VCaP (cell line): Measurements from ENCODE around the gene CNDP1.
"Not testable (repeated sequence)": the region's sequence is repeated elsewhere in the genome, so short reads cannot be mapped to it uniquely, and the experiment has no call there.

Experiments
- H3K27ac ChIP-seq: fragments of 450-650 bp; 2 replicates; pipeline ENCODE4 v1.5.1; 2017
- TF ChIP-seq, protein P1 (sequence below): fragments of 450-650 bp; conservative IDR thresholded peaks from 2 replicates; pipeline ENCODE4 v1.5.1; 2017; ENCODE audit warnings: mild to moderate bottlenecking, moderate library complexity

The CNDP1 gene

GRCh38 chr18:74518456-74519295, 15.6 kb upstream of the CNDP1 start:
- no peak overlapping the region for H3K27ac ChIP-seq
- TF ChIP-seq, protein P1, sequence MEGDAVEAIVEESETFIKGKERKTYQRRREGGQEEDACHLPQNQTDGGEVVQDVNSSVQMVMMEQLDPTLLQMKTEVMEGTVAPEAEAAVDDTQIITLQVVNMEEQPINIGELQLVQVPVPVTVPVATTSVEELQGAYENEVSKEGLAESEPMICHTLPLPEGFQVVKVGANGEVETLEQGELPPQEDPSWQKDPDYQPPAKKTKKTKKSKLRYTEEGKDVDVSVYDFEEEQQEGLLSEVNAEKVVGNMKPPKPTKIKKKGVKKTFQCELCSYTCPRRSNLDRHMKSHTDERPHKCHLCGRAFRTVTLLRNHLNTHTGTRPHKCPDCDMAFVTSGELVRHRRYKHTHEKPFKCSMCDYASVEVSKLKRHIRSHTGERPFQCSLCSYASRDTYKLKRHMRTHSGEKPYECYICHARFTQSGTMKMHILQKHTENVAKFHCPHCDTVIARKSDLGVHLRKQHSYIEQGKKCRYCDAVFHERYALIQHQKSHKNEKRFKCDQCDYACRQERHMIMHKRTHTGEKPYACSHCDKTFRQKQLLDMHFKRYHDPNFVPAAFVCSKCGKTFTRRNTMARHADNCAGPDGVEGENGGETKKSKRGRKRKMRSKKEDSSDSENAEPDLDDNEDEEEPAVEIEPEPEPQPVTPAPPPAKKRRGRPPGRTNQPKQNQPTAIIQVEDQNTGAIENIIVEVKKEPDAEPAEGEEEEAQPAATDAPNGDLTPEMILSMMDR = no peak

- H3K27ac ChIP-seq = no peak overlapping the region
- TF ChIP-seq, protein P1 = no peak
These were observed 14.8 kb upstream of the CNDP1 start for GRCh38 chr18:74519320-74520095.

DNA sequence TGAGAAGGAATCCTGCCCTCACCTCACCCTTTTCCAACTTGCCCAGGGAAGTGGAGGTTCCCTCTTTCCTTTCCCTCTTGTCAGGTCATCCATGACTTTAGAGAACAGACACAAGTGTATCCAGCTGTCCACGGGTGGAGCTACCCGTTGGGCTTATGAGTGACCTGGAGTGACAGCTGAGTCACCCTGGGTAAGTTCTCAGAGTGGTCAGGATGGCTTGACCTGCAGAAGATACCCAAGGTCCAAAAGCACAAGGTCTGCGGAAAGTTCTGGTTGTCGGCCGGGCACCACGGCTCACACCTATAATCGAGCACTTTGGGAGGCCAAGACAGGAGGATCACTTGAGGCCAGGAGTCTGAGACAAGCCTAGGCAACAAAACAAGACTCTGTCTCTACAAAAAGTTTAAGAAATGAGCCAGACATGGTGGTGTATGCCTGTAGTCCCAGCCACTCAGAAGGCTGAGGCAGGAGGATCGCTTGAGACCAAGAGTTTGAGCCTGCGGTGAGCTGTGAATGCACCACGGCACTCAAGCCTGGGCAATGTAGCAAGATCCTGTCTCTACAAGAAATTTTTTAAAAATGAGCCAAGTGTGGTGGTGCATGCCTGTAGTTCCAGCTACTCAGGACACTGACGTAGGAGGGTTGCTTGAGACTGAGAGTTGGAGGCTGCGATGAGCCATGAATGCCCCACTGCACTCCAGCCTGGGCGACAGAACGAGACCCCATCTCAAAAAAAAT, 14.0 kb upstream of the CNDP1 start:
- TF ChIP-seq, protein P1 = no peak
- no peak overlapping the region for H3K27ac ChIP-seq

DNA sequence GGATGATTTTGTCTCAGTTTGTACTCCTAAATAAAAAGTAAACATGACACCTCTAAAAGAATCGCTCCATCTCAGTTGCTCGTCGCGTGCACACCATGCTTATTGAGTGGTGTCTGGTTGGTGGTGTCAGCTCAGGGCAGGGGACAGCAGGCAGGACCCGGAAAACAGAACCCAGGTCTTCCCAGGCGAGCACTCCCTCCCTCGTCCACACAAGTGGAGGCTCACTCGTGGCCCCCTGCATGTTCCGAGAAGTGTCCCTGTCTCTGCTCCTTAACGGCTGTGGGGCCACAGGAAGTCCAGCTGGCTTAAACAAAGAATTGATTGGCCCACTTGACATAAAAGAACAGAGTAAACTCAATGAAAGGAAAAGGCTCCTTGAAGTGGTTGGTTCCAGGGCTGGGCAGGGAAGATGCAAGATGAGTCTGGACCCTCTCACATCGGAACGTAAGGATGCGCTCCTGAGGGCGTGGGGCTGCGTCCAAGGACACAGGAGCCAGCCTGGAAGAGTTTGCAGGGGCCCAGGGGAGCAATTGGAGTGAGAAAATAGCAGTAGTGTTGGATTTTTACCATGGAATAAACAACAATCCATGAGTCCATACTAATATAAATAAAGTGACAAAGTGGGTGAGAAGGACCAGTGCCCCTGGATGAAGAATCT, 13.1 kb upstream of the CNDP1 start:
- H3K27ac ChIP-seq = no peak overlapping the region
- TF ChIP-seq, protein P1 = no peak

- TF ChIP-seq, protein P1 = no peak
- no peak overlapping the region for H3K27ac ChIP-seq
These were observed 11.4 kb upstream of the CNDP1 start for GRCh38 chr18:74522635-74523548.

- H3K27ac ChIP-seq = no peak overlapping the region
- TF ChIP-seq, protein P1 = no peak
These were observed 10.2 kb upstream of the CNDP1 start for GRCh38 chr18:74524097-74524496.

- H3K27ac ChIP-seq = not testable (repeated sequence)
These were observed 9.4 kb upstream of the CNDP1 start for GRCh38 chr18:74524915-74525314.
